Breast epithelium (tissue), 3 donors: ENCODE measurements around the gene CXorf65.

Experiments used
- CTCF ChIP-seq, 3 donors: fragments of 450-650 bp; IDR thresholded peaks; one replicate each; pipeline ENCODE4 v1.5.1; 2016 to 2017; ENCODE audit warnings: antibody characterized with exemption in 3 of 3, mild to moderate bottlenecking in 3 of 3, moderate library complexity in 3 of 3
- POLR2A ChIP-seq: fragments of 450-650 bp; IDR thresholded peaks from one replicate; pipeline ENCODE4 v1.6.1; 2016; ENCODE audit warnings: antibody characterized with exemption, mild to moderate bottlenecking, moderate library complexity

GRCh38 chrX:71111141-71111843 is 4.8 kb upstream of the CXorf65 start, which contains the start of gene IL2RG:
- TF ChIP-seq CTCF (IDR thresholded peaks at IDR 0.05) (no peak), POLR2A (no peak)
